ENCODE measurements around the gene HLA-DPA1. TPM values are rescaled to one million over a fixed set of nuclear protein-coding genes. Genes with fewer than 3 reads are reported as not detected.

HLA-DPA1 gene
- polyA plus RNA-seq, 1 experiment = 0.10 TPM

DNA sequence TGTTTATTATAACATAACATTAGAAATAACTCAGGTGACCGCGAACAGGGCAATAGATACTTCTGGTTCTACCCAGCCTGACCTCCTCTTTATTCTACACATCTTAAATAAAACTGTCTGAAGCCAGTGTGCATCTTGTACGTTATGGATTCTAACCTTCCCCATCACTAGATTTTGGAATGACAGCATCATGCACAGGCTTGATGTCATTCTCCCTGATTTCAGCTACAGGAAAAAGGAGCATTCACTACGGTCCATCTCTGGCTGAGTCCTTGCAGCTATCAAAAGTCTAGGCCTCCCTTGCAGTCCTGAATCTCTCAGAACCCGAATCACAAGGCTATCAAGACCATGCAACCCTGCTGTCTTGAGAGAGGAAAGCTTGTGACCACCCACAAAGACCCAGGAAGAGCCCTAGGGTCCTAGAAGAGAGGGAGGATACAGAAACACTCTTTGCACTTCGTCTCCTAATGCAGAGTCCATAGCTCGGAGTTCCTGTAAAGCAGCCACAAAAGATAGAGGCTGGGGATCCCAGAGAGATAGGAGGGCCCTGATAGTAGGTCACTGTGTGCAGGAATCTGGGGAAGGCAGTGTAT lies 845 bp downstream of the HLA-DPA1 start:
- Histone ChIP-seq H3K27ac (ENCODE audit: low read depth, low read length) (no peak overlapping the region), H3K27me3 (ENCODE audit: control insufficient read depth, insufficient read depth, low read length) (peaks cover 21% of the 10 kb centered on the region), H3K9me3 (ENCODE audit: control insufficient read depth, insufficient read depth, low read length) (no peaks in the 10 kb centered on the region), H3K4me3 (ENCODE audit: low read depth, low read length) (no peak overlapping the region)
- TF ChIP-seq, protein P1, sequence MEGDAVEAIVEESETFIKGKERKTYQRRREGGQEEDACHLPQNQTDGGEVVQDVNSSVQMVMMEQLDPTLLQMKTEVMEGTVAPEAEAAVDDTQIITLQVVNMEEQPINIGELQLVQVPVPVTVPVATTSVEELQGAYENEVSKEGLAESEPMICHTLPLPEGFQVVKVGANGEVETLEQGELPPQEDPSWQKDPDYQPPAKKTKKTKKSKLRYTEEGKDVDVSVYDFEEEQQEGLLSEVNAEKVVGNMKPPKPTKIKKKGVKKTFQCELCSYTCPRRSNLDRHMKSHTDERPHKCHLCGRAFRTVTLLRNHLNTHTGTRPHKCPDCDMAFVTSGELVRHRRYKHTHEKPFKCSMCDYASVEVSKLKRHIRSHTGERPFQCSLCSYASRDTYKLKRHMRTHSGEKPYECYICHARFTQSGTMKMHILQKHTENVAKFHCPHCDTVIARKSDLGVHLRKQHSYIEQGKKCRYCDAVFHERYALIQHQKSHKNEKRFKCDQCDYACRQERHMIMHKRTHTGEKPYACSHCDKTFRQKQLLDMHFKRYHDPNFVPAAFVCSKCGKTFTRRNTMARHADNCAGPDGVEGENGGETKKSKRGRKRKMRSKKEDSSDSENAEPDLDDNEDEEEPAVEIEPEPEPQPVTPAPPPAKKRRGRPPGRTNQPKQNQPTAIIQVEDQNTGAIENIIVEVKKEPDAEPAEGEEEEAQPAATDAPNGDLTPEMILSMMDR (IDR thresholded peaks at IDR 0.05; ENCODE audit: low read depth, low read length) = no peak
- ChIA-PET POLR2A (no interaction called here), CTCF (interaction anchor here (0.7 to 1.7 kb wide), 5 partner anchors 10 to 204 kb away, joined by 3 to 6 read pairs (median 4); no protein-coding TSS in a partner anchor)
- DNase-seq (ENCODE audit: low read depth, low spot score) = no peak

DNA sequence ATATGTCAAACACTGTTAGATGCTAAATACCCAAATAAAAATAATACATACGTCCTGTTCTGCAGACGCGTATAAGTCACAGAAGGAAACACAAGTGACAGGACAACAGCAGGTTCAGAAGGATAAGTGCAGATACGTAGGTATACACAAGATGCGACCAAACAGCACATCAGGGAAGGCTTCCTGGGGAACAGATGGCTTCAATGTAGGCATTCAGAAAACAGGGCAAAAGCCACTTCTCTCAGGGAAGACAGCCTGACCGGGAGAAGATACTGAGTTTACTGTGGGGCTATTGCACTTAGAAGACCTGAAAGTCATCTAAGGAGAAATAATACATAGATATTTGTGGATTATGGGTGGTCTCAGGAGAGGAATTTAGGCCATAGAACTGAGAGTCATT lies 1.9 kb downstream of the HLA-DPA1 start:
- DNase-seq (ENCODE audit: low read depth, low spot score) = no peak
- H3K27ac ChIP-seq (ENCODE audit: low read depth, low read length) = no peak overlapping the region
- H3K9me3 ChIP-seq (ENCODE audit: control insufficient read depth, insufficient read depth, low read length) = no peaks in the 10 kb centered on the region
- ChIA-PET POLR2A (no interaction called here), CTCF (interaction anchor here (0.7 kb wide), 1 partner anchor 46 kb away, joined by 3 read pairs; no protein-coding TSS in a partner anchor)
- no peak overlapping the region for H3K4me3 ChIP-seq (ENCODE audit: low read depth, low read length)
- peaks cover 21% of the 10 kb centered on the region for H3K27me3 ChIP-seq (ENCODE audit: control insufficient read depth, insufficient read depth, low read length)
- TF ChIP-seq, protein P1 (IDR thresholded peaks at IDR 0.05; ENCODE audit: low read depth, low read length) = no peak

DNA sequence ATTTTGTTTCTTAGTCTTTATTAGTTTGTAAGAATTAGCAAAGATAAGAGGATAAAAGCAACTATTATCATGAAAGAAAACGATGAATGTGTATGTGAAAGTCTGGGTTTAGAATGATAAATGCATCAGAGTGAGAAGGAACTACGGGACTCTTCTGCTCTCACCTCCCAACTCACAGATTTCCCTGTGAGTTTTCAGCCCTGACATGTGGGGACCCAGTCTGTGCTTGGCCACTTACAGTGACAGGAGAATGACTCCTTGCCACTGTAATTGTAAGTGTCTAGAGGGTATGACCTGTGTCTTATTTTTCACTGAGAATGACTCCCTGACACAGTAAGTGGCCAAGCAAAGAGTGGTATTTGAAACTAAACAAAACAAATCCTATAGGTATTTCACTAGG lies 2.5 kb downstream of the HLA-DPA1 start:
- H3K27me3 ChIP-seq (ENCODE audit: control insufficient read depth, insufficient read depth, low read length) = peaks cover 21% of the 10 kb centered on the region
- DNase-seq (ENCODE audit: low read depth, low spot score) = no peak
- ChIA-PET POLR2A (no interaction called here), CTCF (no interaction called here)
- no peak overlapping the region for H3K27ac ChIP-seq (ENCODE audit: low read depth, low read length)
- no peaks in the 10 kb centered on the region for H3K9me3 ChIP-seq (ENCODE audit: control insufficient read depth, insufficient read depth, low read length)
- TF ChIP-seq, protein P1 (IDR thresholded peaks at IDR 0.05; ENCODE audit: low read depth, low read length) = no peak
- no peak overlapping the region for H3K4me3 ChIP-seq (ENCODE audit: low read depth, low read length)

DNA sequence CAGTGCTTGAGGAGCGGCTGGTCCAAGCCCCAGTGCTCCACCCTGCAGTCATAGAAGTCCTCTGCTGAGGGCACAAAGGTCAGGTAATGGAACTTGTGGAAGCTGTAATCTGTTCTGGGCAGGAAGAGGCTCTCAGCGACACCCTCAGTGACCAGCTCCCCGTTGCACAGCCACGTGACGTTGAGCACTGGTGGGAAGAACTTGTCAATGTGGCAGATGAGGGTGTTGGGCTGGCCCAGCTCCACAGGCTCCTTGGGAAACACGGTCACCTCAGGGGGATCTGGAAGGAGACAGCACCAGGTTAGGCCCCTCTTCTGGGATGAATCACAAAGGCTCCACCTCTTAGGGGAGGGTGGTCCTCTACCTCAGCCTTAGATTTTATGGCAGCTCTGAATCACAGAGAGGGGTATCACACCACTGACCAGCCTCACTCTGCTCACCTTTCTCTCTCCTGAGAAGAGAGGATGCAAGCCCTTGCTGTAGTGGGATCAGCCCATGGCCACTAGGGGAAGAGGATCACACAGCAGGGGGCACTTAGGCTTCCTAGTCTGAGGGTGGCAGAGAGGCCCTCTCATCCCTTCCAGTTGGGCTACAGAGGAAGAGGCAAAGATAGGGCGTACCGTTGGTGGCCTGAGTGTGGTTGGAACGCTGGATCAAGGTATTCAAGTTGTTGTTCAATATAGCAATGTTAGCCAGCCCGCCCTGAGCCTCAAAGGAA lies 4.3 kb downstream of the HLA-DPA1 start:
- peaks cover 14% of the 10 kb centered on the region for H3K27me3 ChIP-seq (ENCODE audit: control insufficient read depth, insufficient read depth, low read length)
- ChIA-PET CTCF (no interaction called here), POLR2A (no interaction called here)

More for the DNA sequence above, 4.3 kb downstream of the HLA-DPA1 start:
- Histone ChIP-seq H3K27ac (ENCODE audit: low read depth, low read length) (no peak overlapping the region), H3K9me3 (ENCODE audit: control insufficient read depth, insufficient read depth, low read length) (no peaks in the 10 kb centered on the region), H3K4me3 (ENCODE audit: low read depth, low read length) (no peak overlapping the region)
- TF ChIP-seq, protein P1 (IDR thresholded peaks at IDR 0.05; ENCODE audit: low read depth, low read length) = no peak
- no peak for DNase-seq (ENCODE audit: low read depth, low spot score)
